Neural progenitor cell (in vitro differentiated cells): ENCODE measurements around the gene YIPF2.

ENCODE experiments used
- CTCF ChIP-seq: fragments of 200-600 bp; sonication (generic); IDR thresholded peaks from 2 replicates; pipeline ENCODE4 v1.5.1; 2017; ENCODE audit warnings: antibody characterized with exemption, mild to moderate bottlenecking
- EZH2 ChIP-seq: fragments of 200-600 bp; sonication (generic); IDR thresholded peaks from 2 replicates; pipeline ENCODE4 v1.6.1; 2017; ENCODE audit warnings: antibody characterized with exemption, mild to moderate bottlenecking, moderate library complexity
- EZH2phosphoT487 ChIP-seq: fragments of 200-600 bp; sonication (generic); IDR thresholded peaks from 2 replicates; pipeline ENCODE4 v1.6.1; 2017; ENCODE audit warnings: antibody characterized with exemption

DNA sequence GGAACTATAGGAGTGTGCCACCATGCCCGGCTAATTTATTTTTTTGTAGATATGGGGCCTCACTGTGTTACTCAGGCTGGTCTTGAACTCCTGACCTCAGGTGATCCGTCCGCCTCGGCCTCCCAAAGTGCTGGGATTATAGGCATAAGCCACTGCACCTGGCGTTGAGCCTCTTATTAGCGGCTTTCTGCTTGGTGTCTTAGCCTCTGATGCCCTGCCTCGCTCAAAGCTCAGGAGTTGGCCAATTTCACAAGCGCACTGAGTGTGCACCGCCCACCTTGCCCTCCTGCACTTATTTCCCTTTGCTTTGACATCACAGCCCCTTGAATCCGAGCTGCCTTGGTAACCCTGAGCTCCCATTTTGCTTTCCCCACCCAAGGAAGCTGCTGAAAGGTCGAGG lies 10.1 kb downstream of the YIPF2 start:
- TF ChIP-seq CTCF, result no peak
- TF ChIP-seq EZH2phosphoT487, result no peak
- no peak for TF ChIP-seq EZH2
